HG02623 (cell line): ENCODE data around the gene SERPIND1.

Experiments
- ATAC-seq: cut with Tn5 transposase; IDR thresholded peaks from one replicate; pipeline ENCODE4 v1.9.1; 2021; ENCODE audit warnings: moderate library complexity; ENCODE audit not compliant: unreplicated experiment

SERPIND1 gene

GRCh38 chr22:20788627-20789344 lies 14.9 kb downstream of the SERPIND1 start:
- ATAC-seq = no peak

GRCh38 chr22:20792221-20792965 lies 18.5 kb downstream of the SERPIND1 start:
- ATAC-seq = no peak

GRCh38 chr22:20792966-20793728 lies 19.2 kb downstream of the SERPIND1 start:
- ATAC-seq = no peak

- no peak for ATAC-seq
Measured at GRCh38 chr22:20793748-20794649, 20.1 kb downstream of the SERPIND1 start.

- ATAC-seq = no peak
Measured at GRCh38 chr22:20794650-20795413, 20.9 kb downstream of the SERPIND1 start.

GRCh38 chr22:20796731-20797130 lies 22.8 kb downstream of the SERPIND1 start:
- no peak for ATAC-seq

GRCh38 chr22:20798218-20798617 lies 24.3 kb downstream of the SERPIND1 start:
- no peak for ATAC-seq

GRCh38 chr22:20798974-20799373 lies 25.1 kb downstream of the SERPIND1 start:
- no peak for ATAC-seq

GRCh38 chr22:20799449-20799848 lies 25.5 kb downstream of the SERPIND1 start:
- no peak for ATAC-seq

- no peak for ATAC-seq
Measured at GRCh38 chr22:20802452-20802851, 28.5 kb downstream of the SERPIND1 start.

- no peak for ATAC-seq
Measured at GRCh38 chr22:20802922-20803553, 29.1 kb downstream of the SERPIND1 start.

- ATAC-seq = no peak
Measured at GRCh38 chr22:20803696-20804324, 29.9 kb downstream of the SERPIND1 start.

- no peak for ATAC-seq
Measured at GRCh38 chr22:20804650-20805049, 30.7 kb downstream of the SERPIND1 start.

- no peak for ATAC-seq
Measured at GRCh38 chr22:20805972-20806471, 32.1 kb downstream of the SERPIND1 start.

- no peak for ATAC-seq
Measured at GRCh38 chr22:20807315-20807752, 33.4 kb downstream of the SERPIND1 start.

- no peak for ATAC-seq
Measured at GRCh38 chr22:20808844-20809243, 34.9 kb downstream of the SERPIND1 start.

GRCh38 chr22:20809538-20810185 lies 35.7 kb downstream of the SERPIND1 start:
- ATAC-seq = no peak

GRCh38 chr22:20810645-20811044 lies 36.7 kb downstream of the SERPIND1 start:
- no peak for ATAC-seq
